HepG2 (cell line): ENCODE results near the gene ZNF593OS. TPM values are rescaled to one million over a fixed set of nuclear protein-coding genes. Genes with fewer than 3 reads are reported as not detected.

ENCODE experiments used
- AGO2 ChIP-seq: fragments of 200-400 bp; formaldehyde crosslinking; optimal IDR thresholded peaks from 2 replicates; pipeline ENCODE3; 2017; ENCODE audit warnings: mild to moderate bottlenecking, low read depth, low read length, moderate library complexity
- AKAP8 ChIP-seq: sonication (generic); formaldehyde crosslinking; IDR thresholded peaks from 2 replicates; pipeline ENCODE4 v1.5.1; 2020; ENCODE audit warnings: mild to moderate bottlenecking, missing genetic modification reagents
- CCDC6 ChIP-seq: sonication (generic); formaldehyde crosslinking; IDR thresholded peaks from 2 replicates; pipeline ENCODE4 v1.8.1; 2022; ENCODE audit warnings: mild to moderate bottlenecking, missing genetic modification reagents, moderate library complexity
- DR1 ChIP-seq: sonication (generic); formaldehyde crosslinking; IDR thresholded peaks from 2 replicates; pipeline ENCODE4 v1.8.0; 2021; ENCODE audit warnings: mild to moderate bottlenecking, missing genetic modification reagents, inconsistent platforms
- HMGA1 ChIP-seq: sonication (generic); formaldehyde crosslinking; conservative IDR thresholded peaks from 2 replicates; pipeline ENCODE4 v1.4.0; 2020; ENCODE audit warnings: missing genetic modification reagents
- HNRNPH1 ChIP-seq: fragments of 200-400 bp; formaldehyde crosslinking; optimal IDR thresholded peaks from 2 replicates; pipeline ENCODE3; 2017; ENCODE audit warnings: mild to moderate bottlenecking, low read depth, low read length
- KMT2A ChIP-seq: sonication (generic); formaldehyde crosslinking; IDR thresholded peaks from 2 replicates; pipeline ENCODE4 v1.4.0; 2020; ENCODE audit warnings: missing genetic modification reagents
- PHF20 ChIP-seq: sonication (generic); formaldehyde crosslinking; IDR thresholded peaks from 2 replicates; pipeline ENCODE4 v1.5.0; 2020; ENCODE audit warnings: mild to moderate bottlenecking, missing genetic modification reagents
- SMARCC2 ChIP-seq: fragments of 450-650 bp; IDR thresholded peaks from 2 replicates; pipeline ENCODE4 v1.6.1; 2017; ENCODE audit warnings: antibody characterized with exemption, mild to moderate bottlenecking
- THYN1 ChIP-seq: sonication (generic); formaldehyde crosslinking; IDR thresholded peaks from 2 replicates; pipeline ENCODE4 v1.8.1; 2023; ENCODE audit warnings: low read depth, mild to moderate bottlenecking, moderate library complexity, missing genetic modification reagents, borderline replicate concordance
- ZNF430 ChIP-seq: sonication (generic); formaldehyde crosslinking; IDR thresholded peaks from 2 replicates; pipeline ENCODE4 v1.9.0; 2021; ENCODE audit warnings: mild to moderate bottlenecking, missing genetic modification reagents
- ZNF543 ChIP-seq: sonication (generic); formaldehyde crosslinking; IDR thresholded peaks from 2 replicates; pipeline ENCODE4 v1.4.0; 2020; ENCODE audit warnings: mild to moderate bottlenecking, missing genetic modification reagents
- ZNF7 ChIP-seq: IDR thresholded peaks from 2 replicates; pipeline ENCODE4 v1.6.1; 2016; ENCODE audit warnings: missing biosample characterization, missing genetic modification reagents
- ZNF724P ChIP-seq: sonication (generic); formaldehyde crosslinking; IDR thresholded peaks from 2 replicates; pipeline ENCODE4 v1.8.0; 2022; ENCODE audit warnings: missing genetic modification reagents, borderline replicate concordance
- polyA plus RNA-seq, 8 experiments: library from polyadenylated mRNA; depleted of rRNA in 3 of 8; stranded (reverse) in 7 of 8; unstranded in 1 of 8; fragments of >200 nt; fragmentation: Illumina TruSeq in 4 of 8; extraction: Trizol in 4 of 8; gene quantifications; 2 replicates each; pipeline versions ENCODE4 v1.2.1 to v1.2.3, GENCODE V29; 2011 to 2016; ENCODE audit warnings: low read depth in 4 of 8, missing spikeins in 1 of 8, mixed read lengths in 1 of 8; ENCODE audit not compliant: insufficient read depth in 1 of 8
- total RNA-seq, 5 experiments: library from RNA; depleted of rRNA; stranded (reverse); fragments of >200 nt; fragmentation: Illumina TruSeq; extraction: Trizol; gene quantifications; 2 replicates each; pipeline ENCODE4 v1.2.3, GENCODE V29; 2016; ENCODE audit warnings: low read depth in 1 of 5
- TF ChIP-seq, protein P1 (sequence below): sonication (generic); formaldehyde crosslinking; IDR thresholded peaks from 2 replicates; pipeline ENCODE4 v1.5.1; 2020; ENCODE audit warnings: missing genetic modification reagents, mild to moderate bottlenecking, borderline replicate concordance
- TF ChIP-seq, protein P2 (sequence below): sonication (generic); formaldehyde crosslinking; IDR thresholded peaks from 2 replicates; pipeline ENCODE4 v1.8.1; 2023; ENCODE audit warnings: mild to moderate bottlenecking, inconsistent platforms, moderate library complexity, missing genetic modification reagents, borderline replicate concordance
- TF ChIP-seq, protein P3 (sequence below): sonication (generic); formaldehyde crosslinking; IDR thresholded peaks from 2 replicates; pipeline ENCODE4 v1.9.0; 2022; ENCODE audit warnings: low read depth, missing genetic modification reagents
- TF ChIP-seq, protein P4 (sequence below): IDR thresholded peaks from 2 replicates; pipeline ENCODE4 v1.6.1; 2016; ENCODE audit warnings: missing compliant biosample characterization, missing genetic modification reagents, borderline replicate concordance
- TF ChIP-seq, protein P5 (sequence below): IDR thresholded peaks from 2 replicates; pipeline ENCODE4 v1.6.1; 2012; ENCODE audit warnings: low read length, improper control_type of control experiment

Gene ZNF593OS
- total and polyA plus RNA-seq, 2 of the 13 experiments (the other 11 are each of a cell fraction or from before 2014, with no cell fraction given) = not detected

DNA sequence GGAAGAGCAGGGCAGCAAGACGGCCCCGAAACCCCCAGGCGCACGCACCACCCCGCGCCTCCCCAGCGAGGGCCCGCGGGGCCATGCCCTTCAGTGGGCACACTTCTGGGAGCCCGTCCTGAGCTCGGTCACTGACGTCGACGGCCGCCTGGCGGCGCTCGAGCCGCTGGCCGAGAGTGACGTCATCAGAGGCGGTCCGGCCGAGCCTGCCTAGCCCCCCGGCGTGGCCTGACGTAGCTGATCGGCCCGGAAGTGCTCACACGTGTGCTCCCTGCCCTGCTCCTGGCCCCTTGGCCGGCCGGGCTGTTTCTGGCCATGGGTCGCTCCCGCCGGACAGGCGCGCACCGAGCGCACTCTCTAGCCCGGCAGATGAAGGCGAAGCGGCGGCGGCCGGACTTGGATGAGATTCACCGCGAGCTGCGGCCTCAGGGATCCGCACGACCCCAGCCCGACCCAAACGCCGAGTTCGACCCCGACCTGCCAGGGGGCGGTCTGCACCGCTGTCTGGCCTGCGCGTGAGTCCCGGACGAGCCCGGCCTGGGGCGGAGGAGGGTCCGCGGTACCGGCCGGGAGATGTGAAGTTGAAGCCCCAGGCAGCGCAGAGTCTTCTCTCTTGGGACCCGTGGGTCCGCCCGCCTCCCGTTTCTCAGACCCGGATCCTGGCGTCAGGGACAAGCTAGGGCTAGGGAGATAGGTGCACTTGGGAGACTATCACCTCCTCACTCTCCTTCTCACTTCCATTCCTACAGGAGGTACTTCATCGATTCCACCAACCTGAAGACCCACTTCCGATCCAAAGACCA is 1.8 kb downstream of the ZNF593OS start, which contains the start of gene ZNF593 (continued):
- TF ChIP-seq HMGA1 (no peak), AKAP8 (no peak; the same call in 1 of the 2 replicates), ZNF430 (peak; percentile 85), ZNF7 (CRISPR knock-in tag) (no peak), SMARCC2 (no peak), ZNF724P (CRISPR knock-in tag) (peak; percentile 70; the same call in 1 of the 2 replicates), AGO2 (peak; percentile 72), ZNF543 (CRISPR knock-in tag) (0 out of 2 replicates have a peak, but pooled peaks have one; percentile 28), THYN1 (CRISPR knock-in tag) (0 out of 2 replicates have a peak, but pooled peaks have one; percentile 83), HNRNPH1 (no peak), DR1 (CRISPR knock-in tag) (peak; percentile 71), CCDC6 (CRISPR knock-in tag) (no peak), PHF20 (CRISPR knock-in tag) (peak; percentile 90), KMT2A (CRISPR knock-in tag) (peak; percentile 74; the same call in 1 of the 2 replicates)
- TF ChIP-seq, protein P1, sequence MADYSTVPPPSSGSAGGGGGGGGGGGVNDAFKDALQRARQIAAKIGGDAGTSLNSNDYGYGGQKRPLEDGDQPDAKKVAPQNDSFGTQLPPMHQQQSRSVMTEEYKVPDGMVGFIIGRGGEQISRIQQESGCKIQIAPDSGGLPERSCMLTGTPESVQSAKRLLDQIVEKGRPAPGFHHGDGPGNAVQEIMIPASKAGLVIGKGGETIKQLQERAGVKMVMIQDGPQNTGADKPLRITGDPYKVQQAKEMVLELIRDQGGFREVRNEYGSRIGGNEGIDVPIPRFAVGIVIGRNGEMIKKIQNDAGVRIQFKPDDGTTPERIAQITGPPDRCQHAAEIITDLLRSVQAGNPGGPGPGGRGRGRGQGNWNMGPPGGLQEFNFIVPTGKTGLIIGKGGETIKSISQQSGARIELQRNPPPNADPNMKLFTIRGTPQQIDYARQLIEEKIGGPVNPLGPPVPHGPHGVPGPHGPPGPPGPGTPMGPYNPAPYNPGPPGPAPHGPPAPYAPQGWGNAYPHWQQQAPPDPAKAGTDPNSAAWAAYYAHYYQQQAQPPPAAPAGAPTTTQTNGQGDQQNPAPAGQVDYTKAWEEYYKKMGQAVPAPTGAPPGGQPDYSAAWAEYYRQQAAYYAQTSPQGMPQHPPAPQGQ = peak; percentile 69; the same call in 1 of the 2 replicates
- TF ChIP-seq, protein P2, sequence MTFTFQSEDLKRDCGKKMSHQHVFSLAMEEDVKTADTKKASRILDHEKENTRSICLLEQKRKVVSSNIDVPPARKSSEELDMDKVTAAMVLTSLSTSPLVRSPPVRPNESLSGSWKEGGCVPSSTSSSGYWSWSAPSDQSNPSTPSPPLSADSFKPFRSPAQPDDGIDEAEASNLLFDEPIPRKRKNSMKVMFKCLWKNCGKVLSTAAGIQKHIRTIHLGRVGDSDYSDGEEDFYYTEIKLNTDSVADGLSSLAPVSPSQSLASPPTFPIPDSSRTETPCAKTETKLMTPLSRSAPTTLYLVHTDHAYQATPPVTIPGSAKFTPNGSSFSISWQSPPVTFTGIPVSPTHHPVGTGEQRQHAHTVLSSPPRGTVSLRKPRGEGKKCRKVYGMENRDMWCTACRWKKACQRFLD (CRISPR knock-in tag) = peak; percentile 89; the same call in 1 of the 2 replicates
- TF ChIP-seq, protein P3, sequence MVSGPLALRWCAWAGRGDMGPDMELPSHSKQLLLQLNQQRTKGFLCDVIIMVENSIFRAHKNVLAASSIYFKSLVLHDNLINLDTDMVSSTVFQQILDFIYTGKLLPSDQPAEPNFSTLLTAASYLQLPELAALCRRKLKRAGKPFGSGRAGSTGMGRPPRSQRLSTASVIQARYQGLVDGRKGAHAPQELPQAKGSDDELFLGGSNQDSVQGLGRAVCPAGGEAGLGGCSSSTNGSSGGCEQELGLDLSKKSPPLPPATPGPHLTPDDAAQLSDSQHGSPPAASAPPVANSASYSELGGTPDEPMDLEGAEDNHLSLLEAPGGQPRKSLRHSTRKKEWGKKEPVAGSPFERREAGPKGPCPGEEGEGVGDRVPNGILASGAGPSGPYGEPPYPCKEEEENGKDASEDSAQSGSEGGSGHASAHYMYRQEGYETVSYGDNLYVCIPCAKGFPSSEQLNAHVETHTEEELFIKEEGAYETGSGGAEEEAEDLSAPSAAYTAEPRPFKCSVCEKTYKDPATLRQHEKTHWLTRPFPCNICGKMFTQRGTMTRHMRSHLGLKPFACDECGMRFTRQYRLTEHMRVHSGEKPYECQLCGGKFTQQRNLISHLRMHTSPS = peak; percentile 89; the same call in 1 of the 2 replicates
- TF ChIP-seq, protein P4, sequence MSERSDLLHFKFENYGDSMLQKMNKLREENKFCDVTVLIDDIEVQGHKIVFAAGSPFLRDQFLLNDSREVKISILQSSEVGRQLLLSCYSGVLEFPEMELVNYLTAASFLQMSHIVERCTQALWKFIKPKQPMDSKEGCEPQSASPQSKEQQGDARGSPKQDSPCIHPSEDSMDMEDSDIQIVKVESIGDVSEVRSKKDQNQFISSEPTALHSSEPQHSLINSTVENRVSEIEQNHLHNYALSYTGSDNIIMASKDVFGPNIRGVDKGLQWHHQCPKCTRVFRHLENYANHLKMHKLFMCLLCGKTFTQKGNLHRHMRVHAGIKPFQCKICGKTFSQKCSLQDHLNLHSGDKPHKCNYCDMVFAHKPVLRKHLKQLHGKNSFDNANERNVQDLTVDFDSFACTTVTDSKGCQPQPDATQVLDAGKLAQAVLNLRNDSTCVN (CRISPR knock-in tag) = no peak
- TF ChIP-seq, protein P5, sequence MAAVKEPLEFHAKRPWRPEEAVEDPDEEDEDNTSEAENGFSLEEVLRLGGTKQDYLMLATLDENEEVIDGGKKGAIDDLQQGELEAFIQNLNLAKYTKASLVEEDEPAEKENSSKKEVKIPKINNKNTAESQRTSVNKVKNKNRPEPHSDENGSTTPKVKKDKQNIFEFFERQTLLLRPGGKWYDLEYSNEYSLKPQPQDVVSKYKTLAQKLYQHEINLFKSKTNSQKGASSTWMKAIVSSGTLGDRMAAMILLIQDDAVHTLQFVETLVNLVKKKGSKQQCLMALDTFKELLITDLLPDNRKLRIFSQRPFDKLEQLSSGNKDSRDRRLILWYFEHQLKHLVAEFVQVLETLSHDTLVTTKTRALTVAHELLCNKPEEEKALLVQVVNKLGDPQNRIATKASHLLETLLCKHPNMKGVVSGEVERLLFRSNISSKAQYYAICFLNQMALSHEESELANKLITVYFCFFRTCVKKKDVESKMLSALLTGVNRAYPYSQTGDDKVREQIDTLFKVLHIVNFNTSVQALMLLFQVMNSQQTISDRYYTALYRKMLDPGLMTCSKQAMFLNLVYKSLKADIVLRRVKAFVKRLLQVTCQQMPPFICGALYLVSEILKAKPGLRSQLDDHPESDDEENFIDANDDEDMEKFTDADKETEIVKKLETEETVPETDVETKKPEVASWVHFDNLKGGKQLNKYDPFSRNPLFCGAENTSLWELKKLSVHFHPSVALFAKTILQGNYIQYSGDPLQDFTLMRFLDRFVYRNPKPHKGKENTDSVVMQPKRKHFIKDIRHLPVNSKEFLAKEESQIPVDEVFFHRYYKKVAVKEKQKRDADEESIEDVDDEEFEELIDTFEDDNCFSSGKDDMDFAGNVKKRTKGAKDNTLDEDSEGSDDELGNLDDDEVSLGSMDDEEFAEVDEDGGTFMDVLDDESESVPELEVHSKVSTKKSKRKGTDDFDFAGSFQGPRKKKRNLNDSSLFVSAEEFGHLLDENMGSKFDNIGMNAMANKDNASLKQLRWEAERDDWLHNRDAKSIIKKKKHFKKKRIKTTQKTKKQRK = no peak
